ENCODE results near the gene NCBP2L.

DNA sequence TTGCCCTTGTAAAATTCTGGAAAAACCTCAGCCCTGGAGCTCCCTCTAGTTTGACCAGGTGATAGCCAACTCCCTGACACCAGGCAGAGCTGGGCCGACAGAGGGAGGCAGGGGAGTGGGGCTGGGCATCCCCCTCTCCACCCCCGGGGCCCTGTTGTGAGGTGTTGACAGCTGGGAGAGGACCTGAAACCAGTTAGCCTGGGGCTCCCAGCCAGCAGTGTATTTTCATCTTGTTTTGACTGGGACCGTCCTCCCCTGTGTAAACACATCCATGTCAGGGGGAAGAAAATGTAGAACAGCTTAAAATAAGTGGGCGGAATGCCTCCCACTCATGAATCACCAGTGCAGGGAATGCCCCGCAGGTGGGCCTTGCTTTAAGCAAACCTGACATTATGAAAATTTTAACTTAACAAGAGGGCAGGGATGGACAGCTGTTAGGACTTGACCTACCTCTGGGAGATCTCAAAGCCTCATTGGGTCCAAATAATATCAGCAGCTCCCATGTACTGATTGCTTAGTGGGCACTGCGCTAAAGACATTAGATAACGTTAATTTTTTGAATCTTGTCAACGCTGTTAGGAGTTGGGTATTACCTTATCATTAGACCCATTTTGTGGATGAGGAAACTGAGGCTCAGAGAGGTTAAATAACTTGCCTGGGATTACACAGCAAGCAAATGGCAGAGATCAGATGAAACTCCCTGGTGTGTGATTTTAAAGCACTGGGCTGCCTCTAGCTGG lies 47.8 kb upstream of the NCBP2L start:
- TF ChIP-seq, protein P1, sequence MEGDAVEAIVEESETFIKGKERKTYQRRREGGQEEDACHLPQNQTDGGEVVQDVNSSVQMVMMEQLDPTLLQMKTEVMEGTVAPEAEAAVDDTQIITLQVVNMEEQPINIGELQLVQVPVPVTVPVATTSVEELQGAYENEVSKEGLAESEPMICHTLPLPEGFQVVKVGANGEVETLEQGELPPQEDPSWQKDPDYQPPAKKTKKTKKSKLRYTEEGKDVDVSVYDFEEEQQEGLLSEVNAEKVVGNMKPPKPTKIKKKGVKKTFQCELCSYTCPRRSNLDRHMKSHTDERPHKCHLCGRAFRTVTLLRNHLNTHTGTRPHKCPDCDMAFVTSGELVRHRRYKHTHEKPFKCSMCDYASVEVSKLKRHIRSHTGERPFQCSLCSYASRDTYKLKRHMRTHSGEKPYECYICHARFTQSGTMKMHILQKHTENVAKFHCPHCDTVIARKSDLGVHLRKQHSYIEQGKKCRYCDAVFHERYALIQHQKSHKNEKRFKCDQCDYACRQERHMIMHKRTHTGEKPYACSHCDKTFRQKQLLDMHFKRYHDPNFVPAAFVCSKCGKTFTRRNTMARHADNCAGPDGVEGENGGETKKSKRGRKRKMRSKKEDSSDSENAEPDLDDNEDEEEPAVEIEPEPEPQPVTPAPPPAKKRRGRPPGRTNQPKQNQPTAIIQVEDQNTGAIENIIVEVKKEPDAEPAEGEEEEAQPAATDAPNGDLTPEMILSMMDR (IDR thresholded peaks at IDR 0.05), result no peak
- TF ChIP-seq POLR2A (IDR thresholded peaks at IDR 0.05), result no peak

All from testis (tissue), 2 donors.